HG03378 (cell line): ENCODE measurements around the gene LTBP2.

ENCODE experiments used
- ATAC-seq: cut with Tn5 transposase; IDR thresholded peaks from one replicate; pipeline ENCODE4 v1.9.1; 2021; ENCODE audit warnings: mild to moderate bottlenecking, moderate library complexity; ENCODE audit not compliant: unreplicated experiment

Gene LTBP2

GRCh38 chr14:74510223-74510931, 101.7 kb downstream of the LTBP2 start:
- ATAC-seq, result no peak

GRCh38 chr14:74509587-74510222, 102.3 kb downstream of the LTBP2 start:
- no peak for ATAC-seq

- ATAC-seq, result no peak
Measured at GRCh38 chr14:74508844-74509428, 103.1 kb downstream of the LTBP2 start.

GRCh38 chr14:74508292-74508731, 103.7 kb downstream of the LTBP2 start:
- no peak for ATAC-seq

GRCh38 chr14:74507840-74508239, 104.2 kb downstream of the LTBP2 start:
- ATAC-seq, result no peak

GRCh38 chr14:74507085-74507484, 105.0 kb downstream of the LTBP2 start:
- ATAC-seq, result no peak

GRCh38 chr14:74506411-74506851, 105.6 kb downstream of the LTBP2 start:
- ATAC-seq, result no peak

- no peak for ATAC-seq
Measured at GRCh38 chr14:74505831-74506230, 106.2 kb downstream of the LTBP2 start.

GRCh38 chr14:74504874-74505720, 106.9 kb downstream of the LTBP2 start:
- ATAC-seq, result no peak

GRCh38 chr14:74504412-74504811, 107.6 kb downstream of the LTBP2 start:
- no peak for ATAC-seq

- ATAC-seq, result no peak
Measured at GRCh38 chr14:74503938-74504335, 108.1 kb downstream of the LTBP2 start.

- ATAC-seq, result no peak
Measured at GRCh38 chr14:74503291-74503937, 108.6 kb downstream of the LTBP2 start.

- ATAC-seq, result no peak
Measured at GRCh38 chr14:74502236-74503019, 109.6 kb downstream of the LTBP2 start.

- ATAC-seq, result no peak
Measured at GRCh38 chr14:74501691-74502090, 110.3 kb downstream of the LTBP2 start.

GRCh38 chr14:74501135-74501614, 110.9 kb downstream of the LTBP2 start:
- no peak for ATAC-seq

- no peak for ATAC-seq
Measured at GRCh38 chr14:74500417-74501134, 111.5 kb downstream of the LTBP2 start.

- no peak for ATAC-seq
Measured at GRCh38 chr14:74495356-74495755, 116.7 kb downstream of the LTBP2 start.

- peak; percentile 81 for ATAC-seq
Measured at GRCh38 chr14:74493343-74494261, 118.4 kb downstream of the LTBP2 start, which contains the start of gene ISCA2. TSS of gene ISCA2 (plus strand) at chr14:74493765. CDS start at chr14:74493775, 10 bp downstream.
